ENCODE results near the gene PFKP.

PFKP gene

GRCh38 chr10:3140280-3140679 is 72.9 kb downstream of the PFKP start:
- no peak for DNase-seq

- DNase-seq = no peak
These were observed 74.1 kb downstream of the PFKP start for GRCh38 chr10:3141351-3142005.

- DNase-seq = no peak
These were observed 75.0 kb downstream of the PFKP start for GRCh38 chr10:3142146-3142875.

DNA sequence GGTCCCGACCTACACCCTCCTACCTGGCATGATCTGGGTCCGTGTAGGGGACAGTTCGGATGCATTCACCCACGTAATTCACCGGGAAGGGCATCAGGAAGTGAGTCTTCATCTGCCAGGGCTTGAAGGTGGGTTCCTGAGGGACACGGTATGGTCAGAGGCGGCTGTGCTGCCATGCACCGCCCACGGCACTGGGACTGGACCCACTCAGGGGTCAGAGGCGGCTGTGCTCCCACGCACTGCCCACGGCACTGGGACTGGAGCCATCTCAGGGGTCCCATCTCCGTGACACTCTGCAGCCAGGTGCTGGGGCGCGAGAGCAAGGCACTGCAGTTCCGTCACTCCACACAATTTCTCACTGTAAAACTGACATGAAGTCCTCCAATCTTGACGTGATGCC is 76.0 kb downstream of the PFKP start:
- DNase-seq = no peak

GRCh38 chr10:3143791-3144434 is 76.6 kb downstream of the PFKP start:
- no peak for DNase-seq

DNA sequence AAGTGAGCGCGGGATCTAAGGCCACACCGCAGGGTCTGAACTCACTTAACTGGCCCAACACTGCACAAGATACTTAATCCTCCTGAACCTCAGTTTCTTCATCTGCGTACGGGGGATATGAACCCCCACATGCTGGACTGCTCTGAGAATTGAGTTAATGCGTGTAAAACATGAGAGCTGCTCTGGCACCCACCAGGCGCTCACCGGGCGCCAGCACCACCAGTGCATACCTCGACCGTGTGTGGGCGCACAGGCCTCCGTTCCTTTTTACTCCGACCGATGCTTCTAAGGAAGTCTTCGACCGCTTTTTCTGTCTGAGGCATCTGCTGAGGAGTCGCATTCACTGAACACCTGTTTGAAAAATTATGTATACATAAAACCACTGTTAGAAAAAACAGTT is 78.0 kb downstream of the PFKP start:
- no peak for DNase-seq

DNA sequence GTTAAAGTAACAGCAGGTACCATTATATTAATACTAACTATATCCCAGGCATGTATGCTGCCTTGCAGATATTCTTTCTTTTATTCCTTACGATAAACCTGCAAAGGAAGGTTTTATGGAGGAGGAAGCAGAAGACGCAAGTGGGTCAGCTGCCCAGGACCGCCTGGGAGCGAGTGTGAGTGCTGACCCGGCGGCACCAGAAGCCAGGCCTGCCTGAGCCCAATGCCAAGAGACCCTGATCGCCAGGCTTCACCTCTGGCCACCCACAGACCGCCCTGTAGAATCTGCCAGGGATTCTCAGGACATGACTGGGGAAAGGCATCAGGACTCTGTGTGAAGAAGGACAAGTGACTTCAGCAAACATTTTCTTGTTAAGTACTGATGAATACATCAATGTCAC is 78.9 kb downstream of the PFKP start:
- no peak for DNase-seq

- DNase-seq = no peak
These were observed 79.9 kb downstream of the PFKP start for GRCh38 chr10:3147117-3147820.

- no peak for DNase-seq
These were observed 80.7 kb downstream of the PFKP start for GRCh38 chr10:3148041-3148440.

- DNase-seq = no peak
These were observed 81.6 kb downstream of the PFKP start for GRCh38 chr10:3148994-3149393.

- no peak for DNase-seq
These were observed 82.6 kb downstream of the PFKP start for GRCh38 chr10:3149918-3150317.

DNA sequence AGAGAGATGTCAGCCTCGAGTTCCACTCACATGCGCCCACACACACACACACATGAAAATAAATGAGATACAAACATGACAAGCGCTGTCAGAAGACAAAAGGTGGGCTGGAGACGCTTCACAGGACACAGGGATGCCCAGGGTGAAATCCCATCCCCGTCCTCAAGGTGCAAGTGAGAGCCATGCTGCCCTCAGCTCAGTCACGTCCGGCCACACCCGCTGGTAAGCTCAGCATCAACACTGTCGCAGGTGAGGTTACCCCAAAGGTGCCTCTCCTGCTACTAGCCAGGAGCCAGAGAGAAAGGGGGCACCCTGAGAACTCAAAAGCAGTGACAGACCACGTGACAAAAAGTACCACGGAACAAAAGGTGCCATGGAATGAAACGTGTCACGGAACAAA is 83.0 kb downstream of the PFKP start:
- no peak for DNase-seq

DNA sequence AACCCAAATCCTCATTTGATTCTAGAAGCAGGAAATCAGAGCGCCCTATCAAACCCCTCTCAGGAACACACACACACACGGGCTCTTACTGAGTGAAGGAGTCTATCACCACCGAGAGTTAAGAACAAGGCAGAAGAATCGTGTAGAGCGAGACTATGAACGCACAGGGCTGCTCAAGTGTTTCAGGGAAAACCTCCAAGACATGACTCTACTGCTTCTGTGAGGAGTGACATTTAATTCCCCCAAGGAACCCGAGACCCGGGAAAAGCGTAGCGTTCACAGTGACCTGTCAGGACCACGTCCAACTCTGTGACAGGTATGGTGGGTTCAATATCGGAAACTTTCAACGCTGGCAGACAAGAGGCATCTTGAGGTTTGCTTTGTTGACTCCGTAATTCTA is 83.6 kb downstream of the PFKP start:
- no peak for DNase-seq

DNA sequence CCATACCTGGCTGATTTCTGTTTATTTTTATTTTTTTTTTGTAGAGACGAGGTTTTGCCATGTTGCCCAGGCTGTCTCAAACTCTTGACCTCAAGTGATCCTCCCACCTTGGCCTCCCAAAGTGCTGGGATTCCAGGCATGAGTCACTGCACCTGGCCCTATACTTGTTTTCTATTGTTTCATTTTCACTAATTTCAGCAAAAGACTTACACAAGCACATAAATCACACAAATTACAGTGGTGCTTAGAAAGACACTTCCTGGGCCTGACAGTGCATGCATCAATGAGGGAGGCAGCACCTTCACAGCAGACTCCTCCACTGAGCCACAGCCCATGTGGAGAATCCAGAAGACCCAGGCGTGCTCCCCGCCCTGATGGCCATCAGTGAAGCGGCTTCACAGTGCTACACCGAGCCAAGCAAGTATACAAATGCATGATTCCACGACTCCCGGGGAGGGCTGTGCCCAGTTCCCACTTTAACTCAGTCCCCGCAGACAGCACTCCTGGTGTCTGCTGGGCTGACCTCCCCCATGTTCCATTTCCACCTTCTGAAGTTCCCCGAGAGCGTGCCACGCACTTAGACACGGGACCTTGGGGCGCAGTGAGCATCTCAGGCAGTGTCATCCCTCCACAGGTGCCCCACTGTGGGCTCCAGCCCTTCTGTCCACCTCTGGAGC is 84.7 kb downstream of the PFKP start:
- DNase-seq = no peak

GRCh38 chr10:3152566-3152935 is 85.2 kb downstream of the PFKP start:
- DNase-seq = no peak

- no peak for DNase-seq
These were observed 87.3 kb downstream of the PFKP start for GRCh38 chr10:3154666-3155065.

DNA sequence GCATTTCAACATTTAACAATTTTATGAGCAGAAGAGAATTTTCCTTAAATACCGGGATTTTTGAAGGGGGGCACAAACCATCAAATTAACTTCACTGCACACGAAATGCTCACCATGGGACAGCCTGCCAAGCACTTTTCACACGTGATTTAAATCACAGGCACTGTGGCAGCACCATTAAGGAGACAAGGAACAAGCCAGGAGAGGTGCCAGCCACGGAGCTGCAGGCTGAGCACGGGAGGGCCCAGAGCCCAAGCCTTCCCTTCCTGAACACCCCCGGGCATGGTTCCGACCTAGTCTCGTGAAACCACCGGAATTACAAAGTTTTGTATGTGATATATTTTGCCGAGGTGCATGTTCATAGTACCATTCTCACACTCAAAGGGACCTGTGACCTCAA is 91.8 kb downstream of the PFKP start:
- no peak for DNase-seq

DNA sequence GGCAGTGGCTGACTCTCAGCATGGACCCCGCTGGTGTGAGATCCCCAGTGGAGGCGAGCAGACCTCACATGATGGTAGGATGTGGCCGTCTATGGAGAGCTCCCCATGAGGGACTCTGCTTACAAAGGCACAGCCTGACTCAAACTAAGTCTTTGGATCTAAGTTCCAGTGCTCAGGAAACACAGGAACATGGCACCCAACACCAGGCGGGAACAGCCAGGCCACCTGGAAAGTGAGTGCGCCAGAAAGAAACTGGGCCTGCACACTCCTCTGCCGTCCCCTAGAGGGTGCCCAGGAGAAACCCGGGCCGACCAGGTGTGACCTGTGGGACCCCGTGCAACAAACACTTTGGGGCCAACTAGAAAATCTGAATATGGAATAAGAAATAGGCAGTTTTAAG is 95.2 kb downstream of the PFKP start:
- DNase-seq = no peak

DNA sequence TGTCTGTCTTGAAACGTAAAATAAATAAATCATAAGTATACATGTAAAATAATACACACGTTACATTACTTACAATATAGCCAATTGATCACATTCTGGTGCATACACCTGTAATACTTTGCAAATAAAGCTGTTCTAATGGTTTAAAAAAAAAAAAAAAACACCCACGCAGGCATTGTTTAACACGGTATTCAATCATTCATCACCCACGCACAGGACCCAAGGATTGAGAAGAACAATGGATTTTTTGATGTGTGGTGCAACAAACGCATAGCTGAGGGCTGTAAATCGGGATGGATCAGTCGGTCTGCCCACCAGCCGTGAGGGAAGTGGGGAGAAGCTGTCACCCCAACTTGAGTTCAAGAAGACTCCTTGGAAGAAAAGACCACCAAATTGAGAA is 96.5 kb downstream of the PFKP start:
- DNase-seq = no peak

DNA sequence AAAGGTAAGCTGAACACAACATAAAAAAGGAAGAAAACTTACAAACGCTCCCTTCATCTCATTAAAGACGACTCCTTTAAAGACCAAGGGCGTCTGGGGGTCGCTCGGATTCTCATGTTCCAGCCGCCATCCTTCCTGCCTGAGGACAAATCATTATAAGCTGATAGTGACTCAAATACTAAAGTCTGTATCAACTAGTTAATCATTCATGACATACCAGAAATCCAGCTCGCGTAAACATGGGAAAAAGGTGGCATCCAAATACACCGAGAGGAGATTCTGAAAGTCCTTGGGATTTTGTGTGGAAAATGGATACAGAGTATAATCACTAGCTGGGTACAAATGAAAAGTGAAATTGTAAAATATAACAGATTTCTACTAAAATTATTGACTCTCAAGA is 97.8 kb downstream of the PFKP start:
- DNase-seq = no peak

GRCh38 chr10:3166496-3167290 is 99.3 kb downstream of the PFKP start:
- DNase-seq = no peak

GRCh38 chr10:3167611-3168330 is 100.4 kb downstream of the PFKP start:
- DNase-seq = no peak
